ENCODE results near the gene USP33. TPM values are rescaled to one million over a fixed set of nuclear protein-coding genes. Genes with fewer than 3 reads are reported as not detected.
"Not testable (repeated sequence)": the region's sequence is repeated elsewhere in the genome, so short reads cannot be mapped to it uniquely, and the experiment has no call there.

Gene USP33
- total and polyA plus RNA-seq, 2 of the 13 experiments (the other 11 are each of a cell fraction or from before 2014, with no cell fraction given) = 32.0 to 49.1 TPM

DNA sequence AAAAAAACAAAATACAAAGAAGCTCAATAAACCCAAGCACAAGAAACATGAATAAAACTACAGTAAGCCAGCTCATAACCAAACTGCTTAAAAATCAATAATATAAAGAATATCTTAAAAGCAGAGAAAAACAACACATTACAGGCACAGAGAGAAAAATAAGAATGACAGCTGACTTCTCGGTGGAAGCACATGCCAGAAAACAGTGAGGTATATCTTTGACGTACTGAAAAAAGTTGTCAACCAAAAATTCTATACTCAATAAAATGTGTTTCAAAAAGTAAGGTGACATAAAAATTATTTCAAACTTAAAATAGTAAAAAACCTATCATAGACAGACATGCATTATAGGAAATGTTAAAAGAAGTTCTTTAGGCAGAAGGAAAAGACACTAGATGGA lies 110.5 kb downstream of the USP33 start:
- no peak overlapping the region for H2AFZ ChIP-seq (ENCODE audit: low read length)
- no TSS peak for BruUV-seq (replicated peaks)
- H3K79me2 ChIP-seq (ENCODE audit: insufficient read depth, low read length) = peaks cover 88% of the 10 kb centered on the region
- H3K4me2 ChIP-seq (ENCODE audit: low read depth, low read length) = no peak overlapping the region
- TF ChIP-seq XBP1 (CRISPR knock-in tag; IDR thresholded peaks at IDR 0.05) = no peak
- peak; percentile 85 for TF ChIP-seq ZNF317 (CRISPR knock-in tag; IDR thresholded peaks at IDR 0.05)
- TF ChIP-seq FOXM1 (CRISPR knock-in tag; IDR thresholded peaks at IDR 0.05) = no peak
- TF ChIP-seq, protein P1, sequence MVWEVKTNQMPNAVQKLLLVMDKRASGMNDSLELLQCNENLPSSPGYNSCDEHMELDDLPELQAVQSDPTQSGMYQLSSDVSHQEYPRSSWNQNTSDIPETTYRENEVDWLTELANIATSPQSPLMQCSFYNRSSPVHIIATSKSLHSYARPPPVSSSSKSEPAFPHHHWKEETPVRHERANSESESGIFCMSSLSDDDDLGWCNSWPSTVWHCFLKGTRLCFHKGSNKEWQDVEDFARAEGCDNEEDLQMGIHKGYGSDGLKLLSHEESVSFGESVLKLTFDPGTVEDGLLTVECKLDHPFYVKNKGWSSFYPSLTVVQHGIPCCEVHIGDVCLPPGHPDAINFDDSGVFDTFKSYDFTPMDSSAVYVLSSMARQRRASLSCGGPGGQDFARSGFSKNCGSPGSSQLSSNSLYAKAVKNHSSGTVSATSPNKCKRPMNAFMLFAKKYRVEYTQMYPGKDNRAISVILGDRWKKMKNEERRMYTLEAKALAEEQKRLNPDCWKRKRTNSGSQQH (CRISPR knock-in tag; IDR thresholded peaks at IDR 0.05; ENCODE audit: low read depth) = no peak
- no peak for TF ChIP-seq ZNF616 (CRISPR knock-in tag; IDR thresholded peaks at IDR 0.05; ENCODE audit: low read depth)
- no peak for TF ChIP-seq ZNF382 (CRISPR knock-in tag; IDR thresholded peaks at IDR 0.05; ENCODE audit: borderline replicate concordance)
- no peaks in the 10 kb centered on the region for H3K27me3 ChIP-seq (ENCODE audit: control insufficient read depth in 1 of 2, insufficient read depth in 2 of 2, low read length in 2 of 2)
- no peak overlapping the region for H3K27ac ChIP-seq (ENCODE audit: extremely low read length, insufficient read depth, low read length)
- no peak for DNase-seq (ENCODE audit: low spot score)
- intact Hi-C loops (cut with micrococcal nuclease; ENCODE audit: unreplicated experiment) (no loop called here), in situ Hi-C loops (cut with HindIII; ENCODE audit: extremely low pct_ligation_motif_present, low pct_unique_long_range_greater_than_20kb) (no loop called here)
- ChIA-PET CTCF (ENCODE audit: low intra/inter-chr PET ratio, low total read pairs) (no interaction called here), POLR2A (no interaction called here)
- no peak overlapping the region for H3K9ac ChIP-seq (ENCODE audit: insufficient read depth, low read depth, low read length)
- no peaks in the 10 kb centered on the region for H3K4me1 ChIP-seq (ENCODE audit: insufficient read depth, low read length)
- no peak for FAIRE-seq
- 92% methylated on average over 2 of the region's 2 CpGs for WGBS (ENCODE audit: low lambda C conversion rate)
- no peaks in the 10 kb centered on the region; the same call in none of the 2 replicates for H4K20me1 ChIP-seq (ENCODE audit: insufficient read depth, low read length)
- no peak for ATAC-seq
- peaks cover 0 to 11% of the 10 kb centered on the region in 2 experiments; a peak in 1 of 5 replicates for H3K36me3 ChIP-seq (replicated peaks in 1 of 2; ENCODE audit: control insufficient read depth in 1 of 2, insufficient read depth in 2 of 2, low read length in 2 of 2)
- no peak overlapping the region for H3K4me3 ChIP-seq (replicated peaks in 1 of 3; ENCODE audit: insufficient read depth in 1 of 3, low read depth in 2 of 3, low read length in 3 of 3)
- peaks cover 21% of the 10 kb centered on the region for H3K9me3 ChIP-seq (ENCODE audit: low read length)

DNA sequence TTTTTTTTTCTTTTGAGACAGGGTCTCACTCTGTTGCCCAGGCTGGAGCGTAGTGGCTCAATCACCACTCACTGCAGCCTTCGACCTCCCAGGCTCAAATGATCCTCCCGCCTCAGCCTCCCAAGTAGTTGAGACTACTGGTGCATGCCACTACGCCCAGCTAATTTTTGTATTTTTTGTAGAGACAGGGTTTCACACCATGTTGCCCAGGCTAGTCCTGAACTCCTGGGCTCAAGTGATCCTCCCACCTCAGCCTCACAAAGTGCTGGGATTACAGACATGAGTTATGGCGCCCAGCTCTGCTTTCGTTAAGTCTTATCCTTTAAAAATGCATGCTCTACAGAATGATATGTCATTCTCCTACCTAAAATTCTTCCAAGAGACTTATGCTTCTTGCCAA lies 113.4 kb downstream of the USP33 start:
- H2AFZ ChIP-seq (ENCODE audit: low read length); in situ Hi-C loops (cut with HindIII; ENCODE audit: extremely low pct_ligation_motif_present, low pct_unique_long_range_greater_than_20kb); H3K4me2 ChIP-seq (ENCODE audit: low read depth, low read length); BruUV-seq (replicated peaks); H3K27ac ChIP-seq (ENCODE audit: extremely low read length, insufficient read depth, low read length); ATAC-seq; H3K4me1 ChIP-seq (ENCODE audit: insufficient read depth, low read length); H3K9ac ChIP-seq (ENCODE audit: insufficient read depth, low read depth, low read length); FAIRE-seq; H4K20me1 ChIP-seq (ENCODE audit: insufficient read depth, low read length); POLR2A ChIA-PET; H3K4me3 ChIP-seq (replicated peaks in 1 of 3; ENCODE audit: insufficient read depth in 1 of 3, low read depth in 2 of 3, low read length in 3 of 3); intact Hi-C loops (cut with micrococcal nuclease; ENCODE audit: unreplicated experiment); CTCF ChIA-PET (ENCODE audit: low intra/inter-chr PET ratio, low total read pairs); DNase-seq (ENCODE audit: low spot score); H3K27me3 ChIP-seq (ENCODE audit: control insufficient read depth in 1 of 2, insufficient read depth in 2 of 2, low read length in 2 of 2): not testable (repeated sequence)
- Histone ChIP-seq H3K9me3 (ENCODE audit: low read length) (peaks cover 19% of the 10 kb centered on the region), H3K79me2 (ENCODE audit: insufficient read depth, low read length) (peaks cover 88% of the 10 kb centered on the region), H3K36me3 (replicated peaks in 1 of 2; ENCODE audit: control insufficient read depth in 1 of 2, insufficient read depth in 2 of 2, low read length in 2 of 2) (peaks cover 0 to 12% of the 10 kb centered on the region in 2 experiments; a peak in 1 of 5 replicates)
- WGBS (ENCODE audit: low lambda C conversion rate) = 95% methylated on average over 6 of the region's 6 CpGs

Other genes with a start within 250 kb of the USP33 start
- gene ZZZ3, start 77.2 kb downstream of the USP33 start, total RNA-seq (2016; rRNA removed; fragmentation: Illumina TruSeq; extraction: Trizol) = 50.2 and 58.5 TPM in 2 replicates
- gene ZZZ3, start 77.2 kb downstream of the USP33 start, polyA plus RNA-seq (2011; rRNA removed) = 14.7 and 18.1 TPM in 2 replicates
- 6.6 and 6.7 TPM in 2 replicates for gene MIGA1, start 19.8 kb upstream of the USP33 start, total RNA-seq (2016; rRNA removed; fragmentation: Illumina TruSeq; extraction: Trizol)
- gene MIGA1, start 19.8 kb upstream of the USP33 start, polyA plus RNA-seq (2011; rRNA removed) = 3.4 and 3.8 TPM in 2 replicates
- gene NEXN, start 128.8 kb upstream of the USP33 start, total RNA-seq (2016; rRNA removed; fragmentation: Illumina TruSeq; extraction: Trizol) = 0.97 and 1.1 TPM in 2 replicates
- gene NEXN, start 128.8 kb upstream of the USP33 start, polyA plus RNA-seq (2011; rRNA removed) = 0.07 and 0.14 TPM in 2 replicates
- gene FUBP1, start 219.2 kb upstream of the USP33 start, total RNA-seq (2016; rRNA removed; fragmentation: Illumina TruSeq; extraction: Trizol) = 166 and 192 TPM in 2 replicates
- gene FUBP1, start 219.2 kb upstream of the USP33 start, polyA plus RNA-seq (2011; rRNA removed) = 97.5 and 98.1 TPM in 2 replicates
- 18.6 and 25.7 TPM in 2 replicates for gene DNAJB4, start 245.1 kb upstream of the USP33 start, total RNA-seq (2016; rRNA removed; fragmentation: Illumina TruSeq; extraction: Trizol)
- gene DNAJB4, start 245.1 kb upstream of the USP33 start, polyA plus RNA-seq (2011; rRNA removed) = 3.0 and 4.4 TPM in 2 replicates